Raji (cell line): ENCODE data around the gene ELMO1.

Source experiments
- POLR2A ChIP-seq: IDR thresholded peaks from 2 replicates; pipeline ENCODE4 v1.6.1; 2011; ENCODE audit warnings: low read depth, low read length, control low read depth; ENCODE audit not compliant: insufficient read depth

Gene ELMO1

DNA sequence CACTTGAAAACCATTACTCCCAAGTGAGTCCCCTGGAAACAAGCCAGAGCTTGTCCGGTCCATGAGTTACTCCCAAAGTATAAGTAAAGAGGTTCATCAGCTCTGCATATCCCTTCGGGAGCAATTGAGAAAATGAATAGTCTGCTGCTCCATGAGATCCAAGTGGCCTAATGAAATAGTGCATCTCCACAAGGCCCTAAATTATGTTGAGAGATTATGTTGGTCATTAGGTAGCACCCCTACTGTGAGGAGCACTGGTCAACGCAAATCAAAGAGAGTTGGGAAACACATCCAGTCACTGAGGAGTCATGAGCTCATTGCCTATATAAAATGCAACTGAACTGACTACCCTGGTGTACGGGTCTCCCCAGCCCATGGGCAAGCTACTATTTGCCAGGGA, 518.9 kb downstream of the ELMO1 start:
- no peak for TF ChIP-seq POLR2A

- TF ChIP-seq POLR2A, result no peak
These were observed 519.9 kb downstream of the ELMO1 start for GRCh38 chr7:36928718-36929117.

GRCh38 chr7:36928311-36928710, 520.4 kb downstream of the ELMO1 start:
- TF ChIP-seq POLR2A, result no peak

DNA sequence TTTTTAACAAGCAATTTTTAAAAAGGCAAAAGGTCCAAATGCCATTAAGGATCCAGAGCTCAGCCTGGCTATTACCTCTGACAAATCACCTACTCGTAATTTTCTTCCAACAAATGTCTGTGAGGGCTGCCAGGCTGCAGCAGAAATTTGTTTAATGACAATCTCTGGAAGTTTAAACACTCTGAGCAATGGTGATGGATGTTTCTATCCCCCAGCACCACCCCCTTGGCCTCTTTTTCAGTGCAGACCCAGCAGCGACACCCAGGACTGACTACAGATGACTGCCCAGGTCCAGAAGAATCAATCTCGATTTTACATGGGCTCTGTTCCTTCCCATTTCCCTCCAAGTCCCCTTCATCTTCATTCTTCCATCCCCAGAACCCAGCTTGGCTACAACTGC, 523.0 kb downstream of the ELMO1 start:
- no peak for TF ChIP-seq POLR2A

GRCh38 chr7:36925207-36925606, 523.5 kb downstream of the ELMO1 start:
- no peak for TF ChIP-seq POLR2A

DNA sequence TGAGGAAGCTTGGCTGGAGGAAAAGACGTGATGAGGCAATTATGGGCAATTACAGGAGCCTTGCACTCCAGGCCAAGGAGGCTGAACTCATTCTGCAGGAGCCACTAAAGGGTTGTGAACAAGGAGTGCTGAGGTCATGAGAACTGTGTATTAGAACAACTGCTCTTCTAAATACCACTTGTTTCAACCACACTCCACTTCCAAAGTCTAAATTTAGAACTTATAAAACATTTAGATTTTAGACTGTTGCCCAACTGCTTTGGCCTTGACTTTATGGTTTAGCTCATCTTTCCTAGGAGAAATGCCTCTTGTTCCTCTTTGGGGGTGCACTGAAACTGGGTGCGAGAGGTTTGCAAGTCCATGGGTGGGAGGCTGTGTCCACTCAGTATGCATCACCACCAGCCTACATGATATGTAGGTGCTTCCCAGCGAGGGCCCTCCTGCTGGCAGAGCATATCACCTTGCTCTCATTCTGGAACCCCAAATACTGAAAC, 524.7 kb downstream of the ELMO1 start:
- no peak for TF ChIP-seq POLR2A

DNA sequence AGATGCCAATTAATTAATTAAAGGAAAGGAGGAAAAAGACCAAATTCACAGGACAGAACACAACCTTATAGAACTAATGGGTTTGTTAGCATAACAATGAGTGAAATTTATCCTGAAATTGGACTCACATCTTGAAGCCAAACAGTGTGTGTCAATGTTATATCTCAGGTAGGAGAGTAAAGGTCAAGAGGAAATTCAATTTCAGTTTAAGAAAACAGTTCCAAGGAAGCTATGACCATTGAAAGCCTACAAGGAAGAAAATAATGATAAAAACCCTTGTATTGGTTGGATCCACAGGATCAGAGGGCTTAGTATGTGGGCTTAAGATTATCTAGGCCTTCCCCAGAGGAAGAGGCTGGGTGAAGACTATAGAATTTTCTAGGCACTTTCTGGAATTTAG, 525.5 kb downstream of the ELMO1 start:
- TF ChIP-seq POLR2A, result no peak

- no peak for TF ChIP-seq POLR2A
These were observed 528.2 kb downstream of the ELMO1 start for GRCh38 chr7:36920433-36920832.

DNA sequence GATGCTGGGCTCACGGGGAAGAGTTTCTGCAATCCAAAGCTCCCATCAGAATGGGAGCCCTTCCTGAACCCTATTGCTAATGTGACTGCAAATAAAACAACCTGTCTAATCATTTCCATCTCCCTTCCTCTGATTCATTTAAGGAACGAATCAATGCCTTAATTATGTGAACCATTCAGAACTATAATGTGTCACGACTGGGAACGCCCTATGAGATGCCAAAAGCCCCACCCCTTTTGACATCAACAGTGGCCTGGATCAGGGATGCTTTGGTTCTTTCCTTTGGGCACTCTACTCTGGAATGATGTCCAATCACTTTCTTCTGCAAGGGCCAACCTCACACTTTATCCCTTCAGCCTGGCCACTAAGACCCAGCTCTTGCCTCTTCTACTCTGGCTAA, 528.9 kb downstream of the ELMO1 start:
- no peak for TF ChIP-seq POLR2A

DNA sequence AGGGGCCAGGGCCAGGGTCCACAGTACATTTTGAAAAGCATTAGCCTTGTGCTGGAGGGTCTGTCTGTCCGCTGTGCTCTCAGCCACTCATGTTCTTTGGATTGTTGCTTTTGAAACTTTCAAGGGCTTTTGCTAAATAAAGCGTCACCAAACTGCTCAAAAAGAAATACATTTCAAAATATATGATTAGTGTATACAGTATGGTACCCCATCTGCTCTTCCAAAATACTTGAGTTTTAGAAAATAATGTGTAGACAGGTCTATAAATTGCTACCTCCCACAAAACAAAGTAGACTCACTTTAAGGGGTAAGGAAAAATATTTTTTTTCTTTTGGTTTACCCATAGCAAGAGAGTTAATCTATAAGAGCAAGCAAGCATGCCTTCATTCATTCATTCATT, 530.1 kb downstream of the ELMO1 start:
- TF ChIP-seq POLR2A, result no peak

- no peak for TF ChIP-seq POLR2A
These were observed 532.0 kb downstream of the ELMO1 start for GRCh38 chr7:36916619-36917018.

DNA sequence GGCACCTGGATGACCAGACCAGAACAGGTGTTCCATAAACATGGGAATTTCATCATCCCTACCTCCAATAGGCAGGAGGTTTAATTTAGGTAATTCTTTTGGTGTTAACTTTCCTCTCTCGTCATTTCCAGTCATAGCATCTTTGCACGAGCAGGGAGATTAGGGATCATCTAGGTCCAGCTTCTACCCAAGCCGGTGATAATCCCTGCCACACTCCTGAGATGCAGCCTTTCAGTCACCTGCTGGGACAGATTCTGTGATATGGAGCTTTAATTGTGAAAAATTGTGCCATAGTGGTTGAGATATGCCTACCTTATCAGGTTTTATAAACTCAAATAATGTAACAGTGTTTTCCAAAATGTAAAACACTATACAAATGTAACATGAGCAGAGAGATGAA, 532.5 kb downstream of the ELMO1 start:
- no peak for TF ChIP-seq POLR2A

- no peak for TF ChIP-seq POLR2A
These were observed 536.9 kb downstream of the ELMO1 start for GRCh38 chr7:36911788-36912187.

DNA sequence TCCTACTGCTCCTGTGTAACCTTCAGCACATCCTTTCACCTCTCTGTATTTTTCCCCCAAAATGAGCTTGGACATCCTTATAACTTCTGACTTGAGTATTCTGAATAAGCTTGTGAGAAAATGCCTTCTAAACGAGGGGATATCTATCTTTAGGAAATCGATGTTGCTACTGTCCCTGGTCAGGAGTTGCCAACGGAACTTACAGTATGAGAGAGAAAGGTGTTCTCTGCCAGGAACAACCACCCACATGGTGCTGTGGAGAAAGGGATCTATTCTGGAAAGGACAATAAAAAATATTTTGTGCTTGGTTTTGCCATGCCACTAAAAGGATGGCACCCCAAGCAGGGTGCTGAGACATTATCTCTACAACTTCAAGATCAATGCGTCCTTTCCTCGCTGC, 537.8 kb downstream of the ELMO1 start:
- no peak for TF ChIP-seq POLR2A

DNA sequence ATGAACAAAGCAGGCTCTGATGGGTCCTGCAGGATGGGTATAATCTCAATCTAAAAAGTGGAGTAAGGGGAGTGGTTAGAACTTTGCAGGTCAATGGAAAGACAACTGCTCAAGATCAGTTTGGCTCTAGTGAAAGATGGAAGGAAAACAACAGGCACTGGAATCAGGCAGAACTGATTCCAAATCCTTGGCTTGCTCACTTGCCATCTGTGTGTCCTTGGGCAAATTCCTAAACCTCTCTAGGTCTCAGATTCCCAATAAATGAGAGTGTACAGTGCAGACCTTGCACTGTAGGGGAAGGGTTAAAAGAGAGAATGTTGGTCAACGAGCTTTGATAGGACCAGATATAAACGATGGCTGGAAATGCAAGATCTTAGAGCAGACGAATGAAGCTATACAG, 538.3 kb downstream of the ELMO1 start:
- TF ChIP-seq POLR2A, result no peak

GRCh38 chr7:36906956-36907635, 541.6 kb downstream of the ELMO1 start:
- no peak for TF ChIP-seq POLR2A

DNA sequence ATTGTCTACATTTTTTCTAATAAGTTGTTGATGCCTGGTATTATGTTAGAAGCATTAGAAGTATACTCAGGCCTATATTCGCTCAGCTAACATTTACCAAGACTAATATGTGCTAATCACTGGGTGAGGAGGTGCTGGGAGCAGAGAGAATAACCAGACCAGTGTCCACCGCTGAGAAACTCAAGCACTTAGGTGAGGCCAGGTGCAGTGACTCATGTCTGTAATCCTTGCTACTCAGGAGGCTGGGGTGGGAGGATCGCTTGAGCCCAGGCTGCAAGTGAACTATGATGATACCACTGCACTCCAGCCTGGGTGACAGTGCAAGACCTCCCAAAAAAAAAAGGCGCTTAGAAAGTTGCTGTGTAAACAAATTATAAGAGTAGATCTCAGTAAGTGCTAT, 542.2 kb downstream of the ELMO1 start:
- TF ChIP-seq POLR2A, result no peak

- no peak for TF ChIP-seq POLR2A
These were observed 542.8 kb downstream of the ELMO1 start for GRCh38 chr7:36905841-36906240.

DNA sequence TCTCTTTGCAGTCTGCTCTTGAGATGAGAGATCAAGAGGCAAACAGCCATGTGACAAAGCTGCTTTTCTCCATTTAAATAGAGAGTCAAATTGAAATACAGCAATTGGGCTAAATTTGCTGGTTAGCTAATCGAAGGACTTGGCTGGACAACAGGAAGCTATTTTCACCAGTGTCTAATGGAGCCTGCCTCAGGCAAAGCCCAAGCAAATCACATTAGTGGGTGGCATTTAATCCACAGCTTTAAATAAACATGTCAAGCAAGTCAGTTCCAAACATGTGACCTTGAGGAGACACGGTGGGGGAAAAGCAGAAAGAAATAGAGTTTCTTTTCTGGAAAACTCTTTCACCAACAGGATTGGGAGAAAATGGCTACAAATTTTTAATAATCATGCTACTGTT, 543.9 kb downstream of the ELMO1 start:
- no peak for TF ChIP-seq POLR2A
